HK-2 (cell line): ENCODE results near the gene LRRC47.
"Not testable (repeated sequence)": the region's sequence is repeated elsewhere in the genome, so short reads cannot be mapped to it uniquely, and the experiment has no call there.

Experiments used
- DNase-seq: peaks from one replicate; pipeline ENCODE4 v3.0.0-alpha.2; 2018; ENCODE audit not compliant: unreplicated experiment

LRRC47 gene

DNA sequence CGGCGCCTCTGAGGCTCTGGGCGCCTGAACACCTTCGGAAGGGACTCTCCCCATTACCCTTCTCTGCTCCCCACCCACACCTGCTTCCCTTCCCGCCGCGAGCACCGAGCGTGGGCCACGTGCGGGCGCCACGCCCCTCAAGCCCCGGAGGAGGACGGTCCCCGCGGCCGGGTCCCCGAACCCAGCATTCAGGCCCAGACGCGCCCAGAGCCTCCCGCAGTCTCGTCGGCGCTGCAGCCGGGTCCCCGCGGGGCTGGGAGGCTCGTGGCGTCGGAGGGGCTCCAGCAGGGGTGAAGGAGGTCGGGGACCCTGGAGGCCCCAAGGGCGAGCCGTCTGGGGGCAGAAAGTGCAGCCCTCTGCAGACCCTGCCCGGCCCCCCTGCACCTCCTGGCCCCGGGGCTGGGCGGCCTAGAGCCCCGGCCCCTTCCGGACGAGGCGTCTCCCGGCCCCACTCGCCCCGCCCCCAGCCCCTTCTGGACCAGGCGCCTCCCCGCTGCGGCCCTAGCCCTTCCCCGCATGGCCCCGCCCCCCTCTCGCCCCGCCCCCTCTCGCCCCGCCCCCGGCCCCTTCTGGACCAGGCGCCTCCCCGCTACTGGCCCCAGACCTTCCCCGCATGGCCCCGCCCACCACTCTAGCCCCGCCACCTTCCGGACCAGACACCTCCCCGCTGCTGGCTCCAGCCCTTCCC lies 24.1 kb downstream of the LRRC47 start:
- DNase-seq, result peak; percentile 93

GRCh38 chr1:3771108-3772026 lies 24.9 kb downstream of the LRRC47 start:
- no peak for DNase-seq

DNA sequence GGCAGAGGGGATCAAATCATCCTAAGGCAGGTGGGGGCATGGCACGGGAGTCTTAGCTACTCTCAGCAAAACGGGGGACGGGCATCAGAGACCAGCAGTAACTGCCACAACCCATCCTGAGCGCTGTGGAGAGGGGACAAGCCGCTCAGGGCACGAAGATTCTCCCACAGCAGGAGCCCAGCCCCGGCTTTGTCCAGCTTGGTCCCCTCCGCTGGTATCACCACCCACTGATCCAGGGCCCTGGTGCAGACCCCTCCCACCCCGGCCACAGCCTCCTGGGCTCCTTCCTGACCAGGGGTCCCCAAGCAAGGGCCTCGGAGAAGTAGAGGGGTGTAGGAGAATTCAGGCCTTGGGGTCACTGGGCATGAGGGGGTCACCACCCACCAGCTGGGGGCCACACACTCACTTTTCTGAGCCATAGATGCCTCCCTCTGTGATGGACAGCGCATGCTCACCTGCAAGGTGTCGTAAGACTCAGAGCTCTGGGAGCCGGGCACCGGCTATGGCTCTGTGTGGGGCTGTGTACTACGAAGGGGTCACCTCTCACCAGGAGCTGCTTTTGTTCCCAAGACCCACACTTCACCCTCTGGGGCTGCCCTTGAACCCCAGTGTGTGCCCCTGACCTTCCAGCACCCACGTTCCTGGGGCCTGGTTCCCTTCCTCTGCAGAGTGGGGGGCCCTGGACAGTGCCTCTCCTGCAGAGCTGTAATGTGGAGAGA lies 26.1 kb downstream of the LRRC47 start:
- no peak for DNase-seq

- no peak for DNase-seq
Measured at GRCh38 chr1:3768811-3769390, 27.4 kb downstream of the LRRC47 start.

DNA sequence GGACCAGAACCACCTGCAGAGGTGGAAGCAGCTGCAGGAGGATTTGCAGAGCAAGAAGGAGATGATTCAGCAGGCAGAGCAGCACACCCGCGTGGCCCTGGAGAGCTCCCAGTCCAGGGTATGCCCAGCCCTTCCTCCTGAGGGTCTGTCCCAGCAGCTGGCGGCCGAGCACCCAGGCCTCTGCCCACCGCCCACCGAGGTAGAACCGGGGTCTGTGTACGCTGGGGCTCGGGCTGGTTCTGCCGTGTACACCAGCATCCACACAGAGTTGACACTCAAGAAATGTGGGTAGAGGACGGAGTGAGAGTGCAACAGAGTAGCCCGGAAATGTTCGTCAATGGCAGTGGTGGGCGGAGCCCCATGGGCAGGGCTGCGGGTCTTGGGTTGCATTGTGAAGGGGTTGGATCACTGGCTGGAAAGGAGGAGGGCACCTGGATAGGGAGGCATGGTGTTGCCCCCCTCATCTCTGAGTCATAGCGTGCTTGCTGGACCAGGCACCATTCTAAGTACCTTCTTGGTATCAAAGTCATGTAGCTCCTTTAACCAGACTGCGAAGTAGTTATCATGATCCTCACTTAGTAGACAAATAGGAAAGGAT lies 28.9 kb downstream of the LRRC47 start:
- no peak for DNase-seq

DNA sequence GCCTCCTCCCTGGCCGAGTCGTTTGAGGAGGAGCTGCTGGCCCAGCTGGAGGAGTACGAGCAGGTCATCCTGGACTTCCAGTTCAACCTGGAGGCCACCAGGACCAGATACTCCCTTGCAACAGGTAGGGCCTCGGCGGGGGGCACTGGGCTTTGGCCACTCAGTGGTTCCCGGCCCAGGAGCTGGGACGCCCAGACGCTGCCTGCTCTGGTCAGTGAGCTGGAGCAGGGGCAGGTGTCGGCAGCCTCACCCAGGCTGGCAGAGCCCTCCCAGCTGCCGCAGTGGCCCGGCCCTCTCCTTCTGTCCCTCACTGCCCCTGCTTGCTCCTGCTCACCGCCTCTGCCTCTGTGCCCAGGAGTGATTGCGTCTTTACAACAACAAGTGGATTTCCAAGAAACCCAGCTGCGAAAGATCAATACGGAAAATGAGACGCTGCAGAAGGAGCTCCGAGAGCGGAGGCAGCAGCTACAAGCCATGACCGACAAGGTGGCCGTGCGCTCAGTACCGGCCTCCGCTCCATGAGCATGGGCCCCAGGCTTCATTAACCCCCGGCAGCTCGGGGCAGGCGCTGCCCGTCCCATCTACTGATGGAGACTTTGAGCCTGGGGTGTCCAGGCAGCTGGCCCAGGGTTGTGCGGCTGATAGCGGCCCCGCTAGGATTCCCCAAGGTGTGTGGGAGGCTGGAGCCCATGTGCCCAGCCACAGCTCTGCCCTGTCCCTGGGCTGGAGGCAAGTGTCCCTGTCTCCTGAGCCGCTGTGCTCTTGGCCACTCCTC lies 32.8 kb downstream of the LRRC47 start:
- no peak for DNase-seq

- no peak for DNase-seq
Measured at GRCh38 chr1:3762873-3763228, 33.4 kb downstream of the LRRC47 start.

DNA sequence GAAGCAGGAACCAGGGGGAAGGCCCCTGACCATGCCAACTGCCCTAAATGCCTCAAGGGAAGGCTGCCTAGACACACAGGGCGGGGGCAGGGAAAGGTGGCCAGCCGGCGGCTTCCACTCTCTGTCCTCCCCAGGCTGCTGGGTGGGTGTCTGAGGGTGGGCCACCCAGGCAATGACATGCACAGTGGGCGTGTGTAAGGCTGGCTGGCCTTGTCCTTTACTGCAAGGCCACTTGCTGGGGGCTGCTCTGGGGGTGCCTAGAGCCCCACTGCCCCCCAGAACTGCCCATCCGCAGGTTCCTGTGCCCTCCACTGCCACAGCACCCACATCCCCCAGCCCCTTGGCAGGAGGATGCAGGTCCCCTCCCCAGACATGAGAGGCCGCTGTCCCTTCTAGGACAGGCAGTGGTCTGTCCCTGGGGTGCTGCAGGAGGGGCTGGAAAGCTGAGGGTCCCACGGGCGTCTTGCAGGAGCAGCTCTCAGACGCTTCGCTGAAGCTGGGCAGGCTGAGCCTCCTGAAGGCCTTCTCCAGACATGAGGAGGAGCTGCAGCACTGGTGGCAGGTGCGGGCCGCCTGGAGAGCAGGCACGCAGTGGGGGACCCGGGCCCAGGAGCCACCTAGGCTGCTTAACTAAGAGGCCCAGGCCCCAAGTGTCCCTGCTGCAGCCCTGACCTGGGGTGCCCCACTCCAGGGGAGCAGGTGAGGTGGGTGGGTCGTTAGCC lies 34.0 kb downstream of the LRRC47 start:
- no peak for DNase-seq

DNA sequence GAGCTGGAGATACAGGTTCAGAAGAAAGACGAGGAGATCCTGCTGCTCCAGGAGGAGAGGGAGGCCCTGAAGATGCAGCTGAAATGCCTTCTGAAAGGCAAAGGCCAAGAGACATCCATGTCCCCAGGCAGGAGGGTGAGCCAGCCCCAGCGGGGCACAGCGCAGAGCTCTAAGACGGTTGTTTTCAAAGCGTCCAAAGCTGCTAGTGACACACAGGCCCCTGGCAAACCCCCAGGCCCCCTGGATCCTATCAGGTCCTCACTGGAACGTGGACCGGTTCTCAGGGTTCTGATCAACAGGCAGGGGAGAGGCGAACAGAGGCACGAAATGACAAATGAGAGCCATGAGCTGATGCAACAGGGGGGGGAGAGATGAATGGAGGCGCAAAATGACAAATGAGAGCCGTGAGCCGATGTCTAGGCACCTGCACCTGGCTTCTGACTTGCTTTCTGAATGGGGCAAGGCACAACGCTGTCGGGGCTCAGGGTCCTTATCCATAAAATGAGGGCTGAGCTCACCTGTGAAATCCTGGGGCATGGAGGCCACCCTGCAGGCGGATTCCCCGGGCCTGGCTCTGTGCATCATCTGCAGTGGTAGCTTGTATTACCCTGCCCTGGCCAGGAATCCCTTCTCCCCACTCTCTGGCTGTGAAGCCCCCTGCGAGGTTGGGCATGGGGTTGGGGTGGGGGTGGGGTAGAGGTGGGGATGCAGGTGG lies 34.8 kb downstream of the LRRC47 start:
- no peak for DNase-seq

- DNase-seq, result no peak
Measured at GRCh38 chr1:3759796-3760195, 36.5 kb downstream of the LRRC47 start.

- DNase-seq, result no peak
Measured at GRCh38 chr1:3759164-3759563, 37.1 kb downstream of the LRRC47 start.

- DNase-seq, result no peak
Measured at GRCh38 chr1:3756394-3756793, 39.9 kb downstream of the LRRC47 start.

GRCh38 chr1:3753656-3754454 lies 42.4 kb downstream of the LRRC47 start:
- DNase-seq, result no peak

GRCh38 chr1:3752400-3752945 lies 43.8 kb downstream of the LRRC47 start, which contains the start of gene CCDC27:
Gene CCDC27, plus strand, starts transcription at chr1:3752450. Its CDS starts 32 bp downstream, at chr1:3752482.
- no peak for DNase-seq

GRCh38 chr1:3750741-3751140 lies 45.6 kb downstream of the LRRC47 start:
- no peak for DNase-seq

- no peak for DNase-seq
Measured at GRCh38 chr1:3749512-3749911, 46.8 kb downstream of the LRRC47 start.

GRCh38 chr1:3748316-3748900 lies 47.9 kb downstream of the LRRC47 start:
- not testable (repeated sequence) for DNase-seq

GRCh38 chr1:3747903-3748302 lies 48.4 kb downstream of the LRRC47 start:
- DNase-seq, result no peak
